ELR (cell line): ENCODE results near the gene HSPA1A.
"Not testable (repeated sequence)": the region's sequence is repeated elsewhere in the genome, so short reads cannot be mapped to it uniquely, and the experiment has no call there.

Experiments
- DNase-seq: peaks from one replicate; pipeline ENCODE4 v3.0.0-alpha.2; 2015; ENCODE audit warnings: low read depth

HSPA1A gene

DNA sequence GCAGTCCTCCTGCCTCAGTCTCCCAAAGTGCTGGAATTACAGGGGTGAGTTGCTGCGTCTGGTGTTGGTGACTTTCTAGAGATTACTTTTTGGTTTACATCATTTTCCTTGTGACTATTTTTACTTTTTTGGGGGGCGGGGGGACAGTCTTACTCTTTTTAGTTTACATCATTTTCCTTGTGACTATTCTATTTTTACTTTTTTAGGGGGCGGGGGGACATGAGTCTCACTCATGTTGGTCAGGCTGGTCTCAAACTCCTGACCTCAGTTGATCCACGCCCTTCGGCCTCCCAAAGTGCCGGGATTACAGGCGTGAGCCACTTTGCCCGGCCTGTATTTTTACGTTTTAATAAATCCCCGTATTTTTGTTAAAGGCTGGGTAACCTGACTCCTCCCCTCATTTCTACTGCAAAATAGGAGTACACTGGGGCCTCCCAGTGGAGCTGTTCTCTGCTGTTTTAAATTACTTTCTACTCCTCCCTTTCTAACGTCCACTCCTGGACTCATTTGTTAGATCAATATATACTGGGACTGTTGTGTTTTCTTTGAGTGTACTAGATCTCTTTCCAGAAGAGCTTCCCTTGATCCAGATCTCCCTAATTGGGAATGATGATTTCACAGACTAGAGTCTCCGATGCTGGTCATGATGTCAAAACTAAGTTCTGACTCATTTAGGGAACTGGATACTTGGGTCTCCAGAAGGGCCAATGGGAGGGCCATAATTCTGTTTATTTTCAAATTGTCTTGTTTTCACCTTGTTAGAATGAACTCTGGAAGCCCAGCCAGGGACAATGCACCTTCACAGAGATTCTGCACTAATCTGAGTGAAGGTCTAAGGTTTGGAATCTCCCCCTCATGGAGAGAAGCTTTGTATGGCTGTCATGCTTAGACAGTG, 21.4 kb downstream of the HSPA1A start:
- peak; percentile 69 for DNase-seq

DNA sequence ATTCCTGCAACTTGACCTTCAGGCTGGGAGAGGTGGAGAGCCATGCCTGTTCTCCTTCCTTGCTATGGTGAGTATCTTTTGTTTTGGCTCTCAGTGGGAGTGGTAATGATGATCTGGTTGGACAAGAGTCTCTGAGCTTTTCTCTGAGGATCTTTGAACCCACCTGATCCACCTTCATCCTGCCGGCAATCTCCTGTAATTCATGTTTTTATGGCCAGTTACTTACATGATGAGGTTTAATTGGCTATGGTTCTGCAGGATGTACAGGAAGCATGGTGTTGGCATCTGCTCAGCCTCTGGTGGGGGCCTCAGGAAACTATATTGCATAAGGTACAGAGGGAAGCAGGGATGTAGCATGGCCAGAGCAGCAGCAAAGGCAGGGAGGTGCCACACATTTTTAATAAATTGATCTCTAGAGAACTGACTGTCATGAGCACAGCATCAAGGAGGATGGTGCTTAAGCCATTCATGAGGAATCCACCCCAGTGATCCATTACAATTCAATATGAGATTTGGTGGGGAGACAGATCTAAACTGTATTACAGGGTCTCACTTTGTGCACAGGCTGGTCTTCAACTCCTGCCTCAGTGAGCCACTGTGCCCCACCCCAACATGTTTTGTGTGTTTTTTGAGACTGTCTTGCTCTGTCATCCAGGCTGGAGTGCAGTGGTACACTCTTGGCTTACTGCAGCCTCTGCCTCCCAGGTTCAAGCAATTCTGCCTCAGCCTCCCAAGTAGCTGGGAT, 22.2 kb downstream of the HSPA1A start:
- DNase-seq: no peak

DNA sequence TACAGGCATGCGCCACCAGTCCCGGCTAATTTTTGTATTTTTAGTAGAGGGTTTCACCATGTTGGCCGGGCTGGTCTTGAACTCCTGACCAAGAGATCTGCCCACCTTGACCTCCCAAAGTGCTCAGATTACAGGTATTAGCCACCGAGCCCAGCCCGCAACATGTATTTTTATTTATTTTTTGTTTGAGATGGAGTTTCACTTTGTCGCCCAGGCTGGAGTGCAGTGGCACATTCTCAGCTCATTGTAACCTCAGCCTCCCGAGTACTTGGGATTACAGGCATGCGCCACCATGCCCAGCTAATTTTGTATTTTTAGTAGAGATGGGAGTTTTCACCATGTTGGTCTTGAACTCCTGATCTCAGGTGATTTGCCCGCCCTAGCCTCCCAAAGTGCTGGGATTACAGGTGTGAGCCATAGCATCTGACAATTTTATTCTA, 22.8 kb downstream of the HSPA1A start:
- not testable (repeated sequence) for DNase-seq

DNA sequence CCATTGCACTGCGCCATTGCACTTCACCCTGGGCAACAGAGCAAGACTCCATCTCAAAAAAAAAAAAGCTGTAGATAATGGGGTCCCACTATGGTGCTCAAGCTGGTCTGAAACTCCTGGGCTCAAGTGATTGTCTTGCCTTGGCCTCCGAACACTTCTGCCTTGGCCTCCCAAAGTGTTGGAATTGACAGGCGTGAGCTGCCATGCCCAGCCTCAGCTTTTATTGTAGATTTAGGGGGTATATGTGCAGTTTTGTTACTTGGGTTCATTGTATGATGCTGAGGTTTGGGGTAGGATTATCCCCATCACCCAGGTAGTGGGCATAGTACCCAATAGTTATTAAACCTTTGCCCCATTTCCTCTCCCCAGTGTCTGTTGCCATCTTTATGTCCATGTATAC, 23.6 kb downstream of the HSPA1A start:
- no peak for DNase-seq

DNA sequence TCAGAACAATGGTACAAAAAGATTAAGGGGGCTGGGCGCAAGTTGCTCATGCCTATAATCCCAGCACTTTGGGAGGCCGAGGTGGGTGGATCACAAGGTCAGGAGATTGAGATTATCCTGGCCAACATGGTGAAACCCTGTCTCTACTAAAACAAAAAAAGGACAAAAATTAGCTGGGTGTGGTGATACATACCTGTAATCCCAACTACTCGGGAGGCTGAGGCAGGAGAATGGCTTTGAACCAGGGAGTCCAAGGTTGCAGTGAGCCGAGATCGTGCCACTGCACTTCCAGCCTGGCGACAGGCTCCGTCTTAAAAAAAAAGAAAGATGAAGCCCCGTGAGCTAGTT, 24.4 kb downstream of the HSPA1A start:
- DNase-seq: not testable (repeated sequence)

DNA sequence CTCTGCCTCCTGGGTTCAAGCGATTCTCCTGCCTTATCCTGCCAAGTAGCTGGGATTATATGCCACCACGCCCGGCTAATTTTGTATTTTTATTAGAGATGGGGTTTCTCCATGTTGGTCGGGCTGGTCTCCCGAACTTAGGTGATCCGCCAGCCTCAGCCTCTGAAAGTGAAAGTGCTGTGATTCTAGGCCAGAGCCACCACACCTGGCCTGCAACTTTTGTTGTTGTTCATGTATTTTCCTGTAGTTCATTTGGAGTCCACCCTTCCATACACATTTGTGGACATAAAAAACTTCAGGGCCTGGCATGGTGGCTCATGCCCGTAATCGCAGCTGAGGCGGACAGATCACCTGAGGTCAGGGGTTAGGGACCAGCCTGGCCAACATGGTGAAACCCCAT, 26.7 kb downstream of the HSPA1A start:
- DNase-seq: no peak

DNA sequence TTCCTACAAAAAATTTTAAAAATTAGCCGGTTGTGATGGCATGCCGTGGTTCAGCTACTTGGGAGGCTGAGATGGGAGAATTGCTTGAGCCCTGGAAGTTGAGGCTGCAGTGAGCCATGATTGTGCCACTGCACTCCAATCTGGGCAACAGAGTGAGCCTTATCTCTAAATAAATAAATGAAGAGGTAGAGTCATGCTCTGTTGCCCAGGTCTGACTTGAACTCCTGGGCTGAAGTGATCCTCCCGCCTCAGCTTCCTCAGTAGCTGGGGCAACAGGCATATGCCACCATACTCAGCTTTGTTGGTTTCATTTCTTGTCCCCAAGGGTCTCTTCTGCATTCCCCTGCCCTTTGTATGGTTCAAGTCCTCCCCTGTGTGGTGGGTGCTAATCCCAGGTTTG, 29.2 kb downstream of the HSPA1A start:
- no peak for DNase-seq

DNA sequence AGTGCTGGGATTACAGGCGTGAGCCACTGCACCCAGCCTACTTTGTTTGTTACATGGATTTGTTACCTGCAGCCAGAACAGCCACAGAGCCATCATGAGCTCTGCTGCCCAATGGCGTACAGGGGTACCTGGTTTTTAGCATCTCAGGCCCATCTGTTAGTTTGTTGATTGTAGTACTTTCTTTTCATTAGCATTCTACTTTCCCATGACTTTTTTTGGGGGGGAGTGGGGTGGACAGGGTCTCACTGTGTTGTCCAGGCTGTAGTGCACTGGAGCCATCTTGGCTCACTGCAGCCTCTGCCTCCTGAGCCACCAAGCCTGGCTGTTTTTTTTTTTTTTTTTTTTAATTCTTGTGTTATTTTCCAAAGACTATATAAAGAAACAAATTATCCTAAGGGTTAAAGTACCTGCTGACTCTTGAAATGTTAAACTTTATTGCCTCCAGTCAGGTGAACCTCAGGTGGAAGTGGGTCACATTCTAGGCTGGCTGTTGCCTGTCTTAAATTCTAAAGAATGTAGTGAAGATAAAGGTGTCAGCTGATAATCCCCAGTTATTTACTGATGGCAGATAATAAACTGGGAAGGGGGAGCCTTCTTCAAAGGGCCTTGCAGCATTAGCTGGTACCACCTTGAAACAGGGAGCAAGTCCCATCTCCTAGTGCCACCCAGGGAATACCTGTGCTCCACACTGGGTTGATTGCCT, 32.1 kb downstream of the HSPA1A start:
- no peak for DNase-seq

DNA sequence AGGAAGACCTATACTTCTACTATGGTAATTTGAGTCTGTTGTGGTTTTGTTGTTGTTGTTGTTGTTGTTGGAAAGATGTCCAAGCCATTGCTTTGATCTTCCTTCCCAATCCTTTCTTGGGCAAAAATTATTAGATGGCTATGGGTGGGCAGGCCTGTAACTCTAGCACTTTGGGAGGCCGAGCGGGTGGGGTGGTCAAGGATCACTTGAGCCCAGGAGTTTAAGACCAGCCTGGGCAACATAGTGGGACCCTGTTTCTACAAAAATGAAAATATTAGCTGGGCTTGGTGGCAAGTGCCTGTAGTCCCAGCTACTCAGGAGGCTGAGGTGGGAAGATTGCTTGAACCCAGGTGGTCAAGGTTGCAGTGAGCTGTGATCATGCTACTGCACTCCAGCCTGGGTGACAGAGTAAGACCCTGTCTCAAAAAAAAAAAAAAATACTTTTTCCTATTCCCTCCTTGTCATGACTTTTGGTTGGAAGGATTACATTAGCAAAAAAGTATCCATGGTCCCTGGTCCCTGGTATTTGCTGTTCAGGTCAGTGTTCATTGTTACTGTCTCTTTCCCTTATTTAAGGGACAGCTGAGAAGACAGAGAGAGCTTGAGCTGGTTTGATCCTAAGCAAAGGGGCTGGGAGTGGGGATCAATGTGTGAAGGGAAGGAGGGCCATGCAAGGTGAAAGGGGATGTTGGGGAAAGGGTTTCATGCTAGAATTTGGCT, 35.6 kb downstream of the HSPA1A start:
- DNase-seq: no peak

DNA sequence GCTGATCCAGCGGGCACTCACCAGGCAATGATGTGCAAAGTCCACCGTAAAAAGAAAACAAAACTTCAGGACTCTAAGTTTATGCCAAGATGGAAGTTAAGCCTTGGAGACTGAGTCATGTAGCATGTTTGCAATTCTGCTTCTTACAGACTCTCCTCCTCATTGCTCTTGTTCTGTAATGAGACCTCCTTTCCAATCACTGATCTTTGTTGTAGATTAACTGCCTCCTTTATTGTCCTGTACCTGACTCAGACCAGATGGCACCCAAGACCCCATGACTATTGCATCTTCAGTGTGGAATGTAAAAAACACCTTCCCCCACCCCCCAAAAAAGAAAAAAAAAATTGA, 36.1 kb downstream of the HSPA1A start:
- DNase-seq: no peak

DNA sequence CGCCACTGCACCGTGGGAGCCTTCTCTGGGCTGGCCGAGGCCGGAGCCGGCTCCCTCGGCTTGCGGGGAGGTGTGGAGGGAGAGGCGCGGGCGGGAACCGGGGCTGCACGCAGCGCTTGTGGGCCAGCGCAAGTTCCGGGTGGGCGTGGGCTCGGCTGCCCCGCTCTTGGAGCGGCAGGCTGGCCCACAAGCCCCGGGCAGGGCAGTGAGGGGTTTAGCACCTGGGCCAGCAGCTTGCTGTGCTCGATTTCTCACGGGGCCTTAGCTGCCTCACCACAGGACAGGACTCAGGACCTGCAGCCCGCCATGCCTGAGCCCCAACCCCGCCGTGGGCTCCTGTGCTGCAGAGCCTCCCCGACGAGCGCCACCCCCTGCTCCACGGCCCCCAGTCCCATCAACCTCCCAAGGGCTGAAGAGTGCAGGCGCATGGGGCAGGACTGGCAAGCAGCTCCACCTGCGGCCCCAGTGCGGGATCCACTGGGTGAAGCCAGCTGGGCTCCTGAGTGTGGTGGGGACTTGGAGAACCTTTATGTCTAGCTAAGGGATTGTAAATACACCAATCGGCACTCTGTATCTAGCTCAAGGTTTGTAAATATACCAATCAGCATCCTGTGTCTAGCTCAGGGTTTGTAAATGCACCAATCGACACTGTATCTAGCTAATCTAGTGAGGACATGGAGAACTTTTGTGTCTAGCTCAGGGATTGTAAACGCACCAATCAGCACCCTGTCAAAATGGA, 36.8 kb downstream of the HSPA1A start:
- not testable (repeated sequence) for DNase-seq

DNA sequence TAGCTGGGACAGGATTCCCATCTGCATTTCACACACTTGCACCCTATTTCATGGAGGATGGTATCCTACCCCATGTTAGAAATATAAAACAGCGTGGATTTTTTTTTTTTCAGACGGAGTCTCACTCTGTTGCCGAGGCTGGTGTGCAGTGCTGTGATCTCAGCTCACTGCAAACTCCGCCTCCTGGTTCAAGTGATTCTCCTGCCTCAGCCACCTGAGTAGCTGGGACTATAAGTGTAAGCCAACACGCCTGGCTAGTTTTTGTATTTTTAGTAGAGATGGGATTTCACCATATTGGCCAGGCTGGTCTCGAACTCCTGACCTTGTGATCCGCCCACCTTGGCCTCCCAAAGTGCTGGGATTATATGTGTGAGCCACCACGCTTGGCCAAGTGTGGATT, 42.4 kb downstream of the HSPA1A start:
- DNase-seq: not testable (repeated sequence)

DNA sequence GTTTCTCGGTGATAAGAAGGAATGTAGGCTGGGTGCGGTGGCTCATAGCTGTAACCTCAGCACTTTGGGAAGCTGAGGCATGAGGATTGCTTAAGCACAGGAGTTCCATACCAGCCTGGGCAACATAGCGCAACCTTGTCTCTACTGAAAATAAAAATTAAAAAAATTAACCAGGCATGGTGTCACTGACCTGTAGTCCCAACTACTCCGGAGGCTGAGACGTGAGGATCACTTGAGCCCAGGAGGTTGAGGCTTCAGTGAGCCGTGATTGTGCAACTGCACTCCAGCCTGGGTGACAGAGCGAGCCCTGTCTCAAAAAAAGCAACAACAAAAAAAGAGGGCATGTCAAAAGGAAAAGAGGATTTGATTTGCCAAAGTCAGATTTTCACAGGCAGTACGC, 43.4 kb downstream of the HSPA1A start:
- no peak for DNase-seq

DNA sequence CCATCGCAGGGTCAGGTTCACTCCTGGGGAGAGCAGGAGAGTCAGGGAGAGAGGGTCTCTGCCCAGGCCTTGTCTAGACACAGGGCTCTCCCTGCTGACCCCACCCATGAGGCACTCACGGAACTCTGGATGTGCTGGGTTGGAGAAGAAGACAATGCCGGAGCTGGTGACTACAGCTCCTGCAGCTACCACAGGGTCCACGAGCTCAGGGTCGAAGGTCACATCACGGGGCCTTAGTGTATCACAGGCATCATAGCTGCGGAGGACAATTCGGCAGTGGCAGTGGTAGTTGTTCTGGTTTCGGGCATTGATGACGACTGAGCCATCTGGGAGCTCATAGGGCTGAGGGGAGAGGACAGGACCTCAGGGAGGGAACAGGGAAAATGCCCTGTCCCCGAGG, 44.6 kb downstream of the HSPA1A start:
- no peak for DNase-seq

DNA sequence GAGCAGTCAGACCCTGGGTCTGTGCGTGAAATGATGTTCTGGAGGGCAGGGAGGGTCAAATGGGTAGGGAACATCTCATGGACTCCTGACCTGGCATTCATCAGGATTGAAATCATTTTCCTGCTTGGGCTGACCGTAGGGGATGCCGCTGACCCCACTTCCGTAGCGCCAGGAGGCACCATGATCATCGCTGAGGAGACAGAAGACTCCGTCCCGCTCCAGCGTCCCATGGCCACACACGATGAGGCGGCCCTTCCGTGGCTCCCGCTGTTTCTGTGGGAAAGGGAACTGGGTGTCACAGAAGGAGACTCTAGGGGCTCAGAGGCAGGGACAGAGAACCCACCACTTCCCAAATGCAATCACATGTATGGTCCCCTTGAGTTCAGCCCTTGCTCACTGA, 45.0 kb downstream of the HSPA1A start:
- DNase-seq: no peak

DNA sequence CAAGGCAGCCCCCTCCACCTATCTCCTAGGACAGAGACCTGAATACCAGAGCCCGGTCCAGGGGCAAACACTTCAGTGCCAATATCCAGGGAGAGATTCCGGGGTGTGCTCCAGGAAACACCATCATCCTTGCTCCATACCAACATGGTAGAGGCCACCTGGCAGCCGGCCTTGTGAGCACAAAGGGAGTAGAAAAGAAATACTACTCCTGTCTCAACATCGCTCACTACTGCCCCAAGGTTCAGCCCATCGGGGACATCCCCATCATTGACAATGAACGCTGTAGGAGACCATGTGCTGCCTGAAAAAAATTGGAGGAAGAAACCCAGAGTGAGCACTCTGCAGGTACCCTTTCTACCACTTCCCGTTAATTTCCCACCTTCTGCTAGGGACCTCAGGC, 45.8 kb downstream of the HSPA1A start:
- DNase-seq: no peak

DNA sequence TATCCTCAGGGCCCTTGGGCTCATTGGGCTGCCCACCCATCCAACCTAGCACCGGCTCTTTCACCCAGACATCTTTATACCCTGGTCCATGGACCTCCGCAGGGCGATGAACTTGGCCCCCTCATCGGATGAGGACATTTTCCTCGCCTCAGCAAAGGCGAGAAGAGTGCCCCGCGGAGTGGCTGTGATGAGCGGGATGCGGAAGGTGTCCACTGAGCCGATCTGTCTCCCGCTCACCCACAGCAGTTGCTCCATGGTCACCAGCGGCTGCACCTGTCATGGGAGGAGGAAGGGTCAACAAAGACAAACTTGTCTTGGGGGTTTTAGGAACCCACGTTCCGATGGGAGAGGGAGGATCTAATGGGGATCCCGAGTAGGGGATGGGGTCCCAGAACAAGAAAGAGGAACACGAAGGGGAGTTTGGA, 46.6 kb downstream of the HSPA1A start:
- DNase-seq: no peak

DNA sequence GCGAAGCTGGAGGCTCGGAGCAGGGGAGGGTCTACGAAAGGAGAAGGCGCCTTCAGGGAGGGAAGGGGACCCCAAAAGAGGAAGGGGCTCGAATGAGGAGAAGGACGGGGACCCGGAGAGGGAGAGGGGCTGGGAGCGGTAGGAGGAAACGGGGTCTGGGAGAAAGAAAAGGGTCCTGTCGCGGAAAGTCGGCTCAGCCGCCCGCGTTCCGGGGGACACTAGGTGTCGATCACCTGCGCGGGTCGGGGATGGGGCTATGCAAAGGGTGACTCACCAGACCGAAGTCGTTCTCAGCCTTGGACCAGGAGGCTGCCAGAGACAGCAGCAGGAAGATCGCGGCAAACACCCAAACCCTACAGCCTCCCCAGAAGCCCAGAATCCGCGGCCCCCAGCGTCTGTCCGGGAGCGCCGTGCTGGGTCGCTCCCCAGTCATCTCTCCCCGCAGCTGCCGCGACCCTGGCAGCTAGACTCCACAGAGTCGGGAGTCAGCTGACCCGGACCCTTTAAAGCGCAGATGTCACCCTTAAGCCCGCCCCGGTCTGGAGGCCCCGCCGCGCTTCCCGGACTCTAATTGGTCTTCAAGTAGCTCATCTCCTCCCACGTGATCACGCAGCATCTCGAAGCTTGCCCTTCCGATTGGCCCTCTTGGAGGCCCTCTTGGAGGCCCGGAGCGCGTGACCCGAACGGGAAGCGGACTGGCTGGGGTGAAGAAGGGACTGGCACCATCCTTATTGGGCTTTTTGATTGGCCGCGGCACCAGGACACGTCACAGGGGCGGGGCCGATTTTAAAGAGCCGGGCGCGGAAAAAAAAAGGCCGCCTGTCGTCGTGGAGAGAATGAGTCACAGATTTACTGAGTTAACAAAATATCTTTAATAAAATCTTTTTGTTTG, 47.2 kb downstream of the HSPA1A start, which contains the start of gene NEU1:
TSS of gene NEU1 (minus strand) at position 478 of the 892 bp plus-strand sequence. CDS start at position 433, 45 bp downstream.
- peak; percentile 100 for DNase-seq

DNA sequence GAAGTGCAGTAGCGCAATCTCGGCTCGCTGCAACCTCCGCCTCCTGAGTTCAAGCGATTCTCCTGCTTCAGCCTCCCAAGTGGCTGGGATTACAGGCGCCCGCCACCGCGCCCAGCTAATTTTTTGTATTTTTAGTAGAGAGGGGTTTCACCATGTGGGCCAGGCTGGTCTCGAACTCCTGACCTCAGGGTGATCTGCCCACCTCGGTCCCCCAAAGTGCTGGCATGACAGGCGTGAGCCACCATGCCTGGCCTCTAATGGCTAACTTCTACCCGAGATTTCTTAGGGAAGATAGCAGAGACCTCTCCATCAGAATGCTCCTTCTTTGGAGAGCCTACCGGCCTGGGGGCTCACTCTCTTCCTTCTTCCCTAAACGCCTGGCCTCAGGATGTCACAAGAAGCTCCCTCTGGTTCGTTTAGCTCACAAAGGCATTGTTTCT, 48.8 kb downstream of the HSPA1A start:
- DNase-seq: not testable (repeated sequence)

DNA sequence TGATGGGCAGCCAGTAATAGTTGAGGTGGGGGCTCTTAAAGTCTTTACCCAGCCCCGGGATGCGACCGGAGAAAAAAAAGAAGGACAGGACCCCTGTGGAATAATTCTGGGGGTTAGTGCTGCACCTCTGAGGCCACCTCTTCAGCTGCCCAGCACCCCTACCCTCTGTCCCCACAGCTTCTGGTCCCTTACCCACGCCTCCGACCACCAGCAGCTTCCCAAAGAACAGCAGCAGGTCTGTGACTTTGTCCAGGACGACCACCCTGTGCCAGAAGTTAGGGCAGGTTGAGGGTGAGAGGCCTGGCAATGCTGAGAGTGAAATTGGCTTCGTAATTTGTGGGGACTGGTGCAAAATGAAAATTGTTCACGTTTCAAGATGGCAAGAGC, 49.5 kb downstream of the HSPA1A start:
- no peak for DNase-seq
